Measurements from ENCODE around the gene PIEZO2.
"Not testable (repeated sequence)": the region's sequence is repeated elsewhere in the genome, so short reads cannot be mapped to it uniquely, and the experiment has no call there.

The PIEZO2 gene

DNA sequence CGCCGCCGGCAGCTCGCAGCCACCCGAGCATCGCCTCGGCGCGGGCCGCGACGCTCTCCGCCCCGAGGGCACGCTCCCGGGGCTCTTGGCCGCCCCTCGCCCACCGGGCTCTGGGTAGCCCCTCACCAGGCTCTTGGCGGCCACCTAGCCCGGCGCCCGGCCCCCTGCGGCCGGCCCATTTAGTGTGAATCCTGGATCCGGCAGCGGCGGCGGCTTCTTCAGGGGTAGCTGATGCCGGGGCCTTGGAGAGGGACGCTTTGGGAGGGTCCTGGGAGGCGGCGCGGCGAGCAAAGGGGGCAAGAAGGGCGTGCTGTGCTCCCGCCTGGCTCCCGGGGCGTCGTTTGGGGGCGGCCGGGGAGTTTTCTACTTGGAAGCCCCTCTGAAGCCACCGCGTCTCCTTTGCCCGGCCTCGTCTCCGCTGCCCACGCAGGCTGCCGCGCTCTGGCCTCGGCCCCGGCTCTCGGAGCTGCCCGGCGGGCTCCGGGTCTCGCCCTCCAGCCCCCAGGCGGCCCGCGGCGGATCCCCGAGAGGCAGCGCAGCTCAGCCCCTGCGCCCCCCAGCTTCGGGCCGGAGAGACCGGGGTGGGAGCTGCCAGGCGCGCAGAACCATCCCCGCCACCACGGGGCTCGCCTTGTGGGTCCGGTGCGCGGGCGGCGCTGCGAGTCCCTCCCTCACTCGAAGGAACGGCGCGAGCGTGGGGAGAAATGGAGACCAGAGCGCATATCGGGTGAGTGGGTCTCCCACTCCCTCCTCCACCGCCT is 509 bp downstream of the PIEZO2 start:
- no peak for FAIRE-seq

DNA sequence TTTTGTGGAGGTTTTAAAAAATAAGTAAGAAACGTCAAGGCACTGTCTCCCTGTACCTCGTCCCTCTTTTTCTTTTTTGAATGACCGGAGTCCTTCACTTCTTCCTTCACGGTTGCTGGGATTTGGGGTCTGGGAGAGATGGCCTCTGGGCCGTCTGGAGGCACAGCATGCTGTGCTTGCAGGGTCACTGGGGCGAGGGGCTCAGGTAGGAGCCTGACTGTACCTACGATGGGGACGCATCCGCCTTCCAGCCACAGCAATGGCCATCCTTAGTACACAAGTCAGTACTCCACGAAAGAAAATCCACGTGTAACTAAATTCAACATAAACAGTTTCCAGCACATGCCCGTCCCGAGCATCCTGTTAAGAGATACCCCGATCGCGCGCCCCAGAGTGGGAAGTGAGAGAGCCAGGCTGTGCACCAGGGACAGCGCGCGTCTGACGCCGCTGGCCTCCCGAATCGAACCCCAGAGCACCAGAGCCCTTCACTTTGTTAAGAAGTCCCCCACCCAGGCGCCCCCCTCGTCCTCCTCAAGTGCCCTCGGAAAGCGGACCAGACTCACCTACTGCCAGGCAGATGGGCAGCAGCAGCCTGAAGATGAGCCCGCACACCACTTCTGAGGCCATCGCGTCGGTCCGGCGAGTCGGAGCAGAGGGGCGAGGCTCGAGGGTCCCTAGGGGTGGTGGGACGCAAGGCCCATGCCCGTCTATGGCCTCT is 1.2 kb downstream of the PIEZO2 start:
- FAIRE-seq = no peak

DNA sequence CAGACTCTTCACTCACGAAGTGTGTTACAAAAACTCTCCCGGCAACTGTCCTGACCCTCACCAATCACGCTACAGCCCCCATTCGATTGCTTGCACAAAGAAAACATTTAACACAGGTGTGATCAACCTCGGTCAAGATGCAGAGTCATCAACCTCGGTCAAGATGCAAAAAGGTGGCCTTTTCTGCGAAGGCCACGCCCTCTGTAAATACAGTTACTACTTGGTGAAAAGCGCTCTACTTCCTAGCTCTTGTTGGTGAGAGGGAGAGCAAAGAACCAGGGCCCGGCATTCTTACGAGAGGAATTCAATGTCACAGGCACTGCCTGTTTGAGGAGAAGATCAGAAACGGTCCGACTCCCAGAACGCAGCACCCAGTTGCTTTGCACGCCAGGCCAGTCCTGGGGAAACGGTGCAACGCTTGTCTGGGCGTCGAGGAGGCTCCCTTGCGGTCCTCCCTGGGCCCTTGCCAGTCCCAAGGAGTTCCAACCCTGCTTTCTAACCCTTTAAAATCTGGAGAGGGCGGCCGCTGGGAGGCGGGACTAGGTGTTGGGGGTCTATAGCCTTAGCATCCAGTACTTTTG is 1.9 kb downstream of the PIEZO2 start:
- no peak for FAIRE-seq

DNA sequence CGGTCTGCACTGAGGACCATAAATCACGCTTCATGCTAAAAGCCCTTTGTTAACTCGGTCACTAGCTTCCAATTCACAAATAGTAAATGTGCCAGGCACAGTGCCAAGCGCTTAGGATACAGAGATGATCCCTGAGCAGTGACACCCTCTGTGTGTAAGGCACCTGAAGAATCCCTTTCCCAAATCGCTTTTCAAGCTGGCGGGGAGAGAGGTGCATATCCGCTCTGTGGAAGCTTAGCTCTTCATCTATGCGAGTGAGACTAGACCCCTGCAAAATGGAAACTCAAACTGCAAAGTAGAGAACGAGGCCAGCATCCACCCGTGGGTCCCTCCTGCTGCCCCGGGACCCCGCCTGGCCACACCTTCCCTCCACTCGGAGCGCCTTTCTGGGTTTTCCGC is 2.4 kb downstream of the PIEZO2 start:
- no peak for FAIRE-seq

DNA sequence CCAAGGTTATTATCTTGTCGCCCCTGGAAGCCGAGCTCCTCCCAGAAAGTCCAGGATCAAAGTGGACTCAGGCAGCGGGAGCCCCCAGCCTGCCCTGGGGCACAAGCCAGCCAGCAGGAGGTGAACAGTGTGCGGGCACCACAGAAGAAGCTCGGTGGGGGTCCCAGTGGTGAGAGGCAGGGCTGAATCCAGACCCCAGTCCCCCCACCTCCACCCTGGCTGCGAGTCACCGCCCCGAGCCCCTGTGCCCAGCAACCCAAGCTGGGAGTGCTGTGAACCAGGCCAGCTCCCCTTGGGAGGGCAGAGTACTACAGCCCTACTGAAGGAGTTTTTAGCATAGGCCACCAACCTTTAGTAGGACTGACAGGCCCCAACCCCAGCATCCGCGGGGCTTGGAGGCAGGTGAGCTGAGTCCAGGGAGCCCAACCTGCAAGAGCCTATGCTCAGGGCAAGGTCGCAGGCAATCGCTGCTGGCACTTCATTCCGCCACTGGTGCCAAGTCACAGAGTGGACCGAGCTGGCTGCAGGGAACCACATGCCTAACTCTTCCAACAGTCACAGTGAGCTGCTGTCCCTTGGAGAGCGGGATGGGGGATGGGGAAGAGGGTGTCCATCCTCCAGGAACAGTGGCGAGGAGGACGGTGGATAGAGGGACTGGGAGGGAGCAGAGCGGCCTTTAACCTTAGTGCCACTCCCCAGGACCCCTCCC is 3.0 kb downstream of the PIEZO2 start:
- FAIRE-seq = no peak

DNA sequence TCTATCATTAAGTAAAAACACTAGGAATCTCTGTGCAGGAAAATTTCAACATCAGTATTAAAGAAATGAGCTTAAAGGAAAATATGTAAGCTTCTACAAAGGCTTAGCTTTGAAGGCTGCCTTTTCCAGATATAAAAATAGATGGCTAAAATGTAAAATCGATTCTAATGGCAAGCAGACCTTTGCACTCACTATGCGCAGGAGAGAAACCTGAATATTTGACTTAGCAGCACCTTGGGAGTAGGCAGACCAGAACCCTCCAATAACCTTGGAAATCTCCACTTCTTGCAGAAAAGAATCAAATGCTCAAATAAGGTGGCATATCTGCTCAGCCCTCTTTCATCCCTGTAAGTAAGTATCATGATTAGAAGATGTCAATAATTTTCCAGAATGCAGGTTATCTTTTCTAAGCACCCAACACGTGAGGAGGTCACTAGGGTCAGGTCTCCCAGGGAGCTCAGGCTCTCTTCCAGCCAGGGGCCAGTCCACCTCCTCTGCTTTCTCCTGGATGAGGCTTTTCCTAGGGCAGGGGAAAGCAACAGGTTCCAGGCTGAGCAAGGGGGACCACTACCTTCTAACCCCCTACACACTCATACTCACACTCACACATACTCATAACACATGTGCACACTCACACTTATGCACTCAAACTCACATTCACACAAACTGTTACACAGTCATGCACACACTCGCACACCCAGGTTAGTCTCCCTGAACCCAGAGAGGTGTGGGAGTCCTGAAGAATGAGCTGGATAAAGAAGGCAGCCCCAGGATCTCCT is 3.8 kb downstream of the PIEZO2 start:
- no peak for FAIRE-seq

DNA sequence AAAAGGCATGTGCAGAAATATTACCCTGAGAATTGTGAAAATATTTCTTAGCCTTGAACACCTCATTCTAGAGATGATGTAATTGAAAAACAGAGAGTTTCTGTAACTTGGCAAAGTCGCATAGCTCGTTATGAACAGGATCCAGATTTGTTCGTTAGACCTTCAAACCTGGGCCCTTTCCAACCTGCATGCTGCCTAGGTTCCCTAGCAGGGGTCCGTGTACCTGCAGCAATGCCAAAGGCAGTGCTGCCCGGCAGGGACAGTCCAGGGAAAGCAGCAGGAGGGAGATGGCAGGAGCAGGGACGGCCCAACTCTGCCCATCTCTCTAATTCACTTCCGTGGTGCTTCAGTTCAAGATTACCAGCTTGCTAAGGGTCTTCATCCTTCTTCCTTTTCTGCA is 12.0 kb downstream of the PIEZO2 start:
- no peak for FAIRE-seq

DNA sequence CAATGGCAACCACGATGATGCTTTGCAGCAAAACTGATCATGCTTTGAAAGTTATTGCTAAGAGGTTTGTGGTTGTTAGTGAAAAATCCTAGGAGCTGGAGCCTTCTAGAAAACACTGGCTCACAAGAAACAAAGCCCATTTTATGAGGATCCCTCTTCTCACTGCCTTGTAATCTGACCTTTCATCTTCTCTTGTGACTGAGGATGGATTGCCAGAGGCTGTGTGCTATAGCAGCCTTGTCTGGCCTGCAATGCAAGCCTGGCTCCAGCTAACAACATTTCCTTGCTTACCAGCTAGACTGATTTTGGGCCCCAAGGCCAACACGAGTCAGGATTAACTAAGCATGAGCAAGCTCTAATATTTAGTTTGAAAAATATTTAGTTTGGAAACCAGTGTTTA is 13.1 kb downstream of the PIEZO2 start:
- FAIRE-seq = no peak

DNA sequence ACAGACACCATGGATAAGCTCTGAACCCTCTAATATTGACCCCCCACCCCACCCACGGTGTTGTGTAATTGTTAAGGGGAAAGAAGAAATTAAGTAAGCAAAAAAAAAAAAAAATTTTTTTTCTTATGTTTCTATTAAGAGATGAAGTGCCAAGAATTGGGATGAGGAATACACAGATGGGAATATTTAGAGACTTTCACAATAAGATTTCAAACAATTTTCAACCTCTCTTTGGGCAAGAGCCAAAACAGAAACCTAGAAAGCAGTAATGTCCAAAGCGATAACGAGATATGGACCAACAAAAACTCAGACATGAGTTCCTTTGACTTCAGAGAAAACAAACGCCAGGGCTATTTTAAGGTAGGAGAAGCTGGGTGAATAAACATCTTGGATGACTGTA is 14.4 kb downstream of the PIEZO2 start:
- no peak for FAIRE-seq

DNA sequence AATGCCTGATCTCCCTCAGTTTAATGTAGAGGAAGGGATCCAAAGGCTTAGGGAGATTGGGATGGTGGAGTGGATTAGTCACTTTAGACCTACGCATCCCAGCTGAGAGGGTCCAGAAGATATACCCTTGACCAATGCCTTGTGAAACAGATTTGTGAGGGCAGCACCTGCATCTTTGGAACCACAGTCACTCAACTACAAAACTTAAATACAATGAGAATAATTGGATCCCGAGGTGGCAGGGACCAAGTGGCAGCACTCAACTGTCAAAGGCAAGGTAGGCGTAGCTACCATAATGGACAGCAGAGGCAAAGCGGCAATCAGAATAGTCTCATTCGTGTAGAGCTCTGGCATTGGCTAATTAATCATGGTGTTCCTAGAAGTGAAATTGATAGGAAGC is 20.3 kb downstream of the PIEZO2 start:
- FAIRE-seq = not testable (repeated sequence)

DNA sequence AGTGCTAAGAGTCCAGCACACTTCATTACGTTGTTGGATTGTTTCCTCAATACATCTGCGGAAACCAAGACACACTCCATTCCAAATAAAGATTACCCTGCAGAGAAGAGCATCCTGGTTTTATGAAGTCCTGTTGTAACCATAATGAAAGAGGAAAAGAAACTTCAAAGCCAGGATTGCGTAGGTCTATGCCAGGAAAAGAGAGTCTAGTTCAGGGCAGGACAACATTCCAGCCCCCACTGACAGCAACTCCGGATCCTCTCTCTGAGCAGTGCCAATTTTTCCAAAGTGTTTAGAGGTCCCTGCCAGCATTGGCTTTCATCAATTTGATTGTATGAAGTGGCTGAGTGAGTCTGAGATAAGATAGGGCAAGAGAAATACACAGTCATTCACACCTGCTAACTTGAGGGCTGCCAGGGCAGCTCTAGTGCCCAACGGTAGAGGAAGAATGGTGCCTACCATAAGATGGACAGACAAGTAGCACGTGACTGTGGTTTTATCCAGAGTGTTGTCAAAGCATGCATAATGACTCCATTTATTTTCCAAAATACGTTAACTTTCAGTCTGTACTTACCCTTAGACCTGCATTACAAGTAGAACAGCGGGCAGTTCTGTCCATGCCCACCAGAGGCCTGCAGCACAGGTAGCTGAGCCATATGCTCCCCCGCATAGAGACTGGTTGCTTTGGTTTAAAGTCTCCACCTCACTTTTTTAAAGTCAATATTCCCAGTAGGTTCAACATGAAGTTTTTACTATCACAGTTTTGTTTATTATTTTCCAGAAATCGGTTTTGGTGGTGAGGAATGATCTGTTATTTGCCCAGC is 23.7 kb downstream of the PIEZO2 start:
- no peak for FAIRE-seq

DNA sequence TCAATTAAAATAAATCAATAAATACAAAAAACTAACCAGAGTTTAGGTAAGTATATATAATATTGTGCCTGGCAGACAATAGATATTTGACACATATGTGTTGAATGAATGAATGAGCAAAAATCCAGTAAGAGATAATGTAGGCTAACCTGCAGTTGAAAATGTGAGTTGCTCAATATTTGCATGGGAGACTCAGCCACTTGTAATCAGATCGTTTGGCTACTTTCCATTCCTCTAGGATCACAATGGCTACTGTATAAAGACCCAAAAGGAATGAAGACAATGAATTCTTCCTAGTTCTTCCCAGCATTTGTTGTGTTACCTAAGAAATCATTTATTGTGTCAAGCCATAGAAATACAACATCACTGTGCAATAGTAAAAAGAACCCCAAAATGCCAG is 25.3 kb downstream of the PIEZO2 start:
- no peak for FAIRE-seq

DNA sequence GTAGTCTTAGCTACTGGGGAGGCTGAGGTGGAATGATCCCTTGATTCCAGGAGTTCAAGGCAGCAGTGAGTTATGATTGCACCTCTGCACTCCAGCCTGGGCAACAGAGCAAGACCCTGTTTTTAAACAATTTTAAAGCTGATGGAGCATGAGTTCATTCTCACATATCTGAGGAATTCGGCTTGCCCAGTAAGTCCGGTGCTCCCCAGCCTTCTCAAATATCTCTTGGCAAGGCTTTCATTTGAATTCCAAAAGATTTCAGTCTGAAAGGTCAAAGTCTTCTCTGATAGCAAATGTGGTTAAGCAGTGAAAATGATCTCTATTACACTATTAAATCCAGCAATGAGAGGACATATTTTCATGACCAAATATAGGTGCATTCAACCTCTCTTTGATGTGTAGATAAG is 27.9 kb downstream of the PIEZO2 start:
- no peak for FAIRE-seq

DNA sequence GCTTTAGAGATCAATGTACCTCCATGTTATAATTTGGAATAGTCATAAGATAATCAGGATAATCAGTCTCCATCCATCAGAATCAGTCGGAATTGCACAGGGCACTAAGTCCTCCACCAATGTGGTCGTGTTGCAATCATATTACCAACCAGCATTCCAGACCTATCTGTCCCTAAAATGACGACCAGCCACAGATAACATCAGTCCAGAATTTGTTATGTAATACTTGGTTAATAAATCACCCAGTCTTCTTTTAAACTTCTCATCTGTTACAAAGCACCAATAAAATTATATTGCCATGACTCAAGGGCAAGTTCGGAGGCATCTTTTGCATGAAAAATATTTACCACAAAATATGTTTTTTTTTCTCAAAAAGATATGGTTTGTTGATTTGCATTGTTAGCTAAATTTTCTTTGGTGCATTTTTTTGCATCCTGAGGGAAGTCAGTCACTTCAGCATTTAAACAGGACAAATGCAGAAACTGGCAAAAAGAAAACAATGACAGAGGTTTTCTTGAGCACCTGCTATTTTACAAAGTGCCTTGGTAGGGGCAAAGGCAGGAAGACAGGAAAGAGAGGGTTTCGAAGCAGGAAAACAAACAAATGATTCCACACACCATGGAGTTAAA is 29.3 kb downstream of the PIEZO2 start:
- FAIRE-seq = no peak

DNA sequence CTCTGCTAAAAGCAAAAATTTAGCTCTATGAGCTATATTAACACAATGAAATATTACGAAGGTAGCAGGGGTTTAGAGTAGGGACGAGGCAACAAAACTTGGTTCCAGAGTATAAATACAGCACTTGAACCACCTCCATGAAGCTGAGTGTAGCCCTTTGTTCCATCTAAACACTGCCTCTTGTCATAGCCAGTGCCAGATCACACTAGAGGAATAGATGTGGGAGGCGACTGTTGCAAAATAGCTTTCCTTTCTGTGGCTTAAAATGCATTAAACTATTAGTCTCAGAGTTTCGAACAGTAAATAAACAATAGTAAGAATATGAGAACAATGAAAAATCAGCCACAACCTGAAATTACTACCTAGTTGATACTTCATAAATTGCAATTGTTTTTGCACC is 29.8 kb downstream of the PIEZO2 start:
- FAIRE-seq = no peak

DNA sequence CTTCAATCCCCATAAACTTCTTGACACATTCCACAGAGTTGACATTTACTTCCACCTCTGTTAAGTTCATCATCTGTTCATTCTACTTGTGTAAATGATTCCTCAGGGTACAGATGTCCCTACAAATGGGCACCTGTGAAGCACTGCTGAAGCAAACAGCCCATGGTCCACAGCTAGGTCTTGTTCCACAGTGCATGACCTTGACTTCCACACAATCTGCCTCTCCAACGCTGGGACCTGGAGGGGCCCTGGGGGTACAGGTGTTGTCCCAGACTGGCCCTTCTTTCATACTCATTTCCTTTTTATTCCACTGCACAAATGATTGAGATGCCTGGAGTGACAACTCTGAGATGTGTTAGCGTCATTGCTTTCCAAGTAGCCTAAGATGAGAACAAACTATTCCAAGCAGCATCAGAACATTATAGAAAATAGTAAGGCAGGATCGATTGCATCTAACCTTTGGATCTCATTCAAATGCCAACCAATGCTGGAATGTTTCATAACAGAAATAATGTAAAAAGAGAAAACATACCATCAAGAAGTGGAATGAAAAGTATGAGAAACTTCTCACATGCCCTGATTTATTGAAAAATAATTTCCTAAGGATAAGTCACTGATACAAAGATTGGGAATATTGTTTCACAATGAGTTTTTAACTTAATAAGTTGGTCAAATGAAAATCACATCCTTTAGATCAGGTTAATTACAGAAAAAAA is 31.2 kb downstream of the PIEZO2 start:
- FAIRE-seq = no peak

DNA sequence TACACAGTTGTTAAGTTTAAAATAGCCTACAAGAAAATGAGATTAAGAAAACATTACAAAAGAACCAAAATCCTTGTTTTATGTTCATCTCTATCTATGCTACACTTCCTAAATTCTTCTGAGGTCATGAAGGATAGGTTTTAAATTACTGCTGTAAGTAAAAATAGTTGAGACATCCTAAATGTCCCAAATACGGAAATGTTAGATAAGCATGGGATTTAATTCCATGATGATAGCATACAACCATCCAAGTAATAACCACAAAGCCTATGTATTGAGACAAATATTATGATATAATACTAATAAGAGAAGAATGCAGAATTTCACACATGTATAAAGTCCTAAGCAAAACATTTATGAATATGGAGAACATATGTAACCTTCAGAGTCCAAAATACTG is 34.1 kb downstream of the PIEZO2 start:
- FAIRE-seq = no peak

DNA sequence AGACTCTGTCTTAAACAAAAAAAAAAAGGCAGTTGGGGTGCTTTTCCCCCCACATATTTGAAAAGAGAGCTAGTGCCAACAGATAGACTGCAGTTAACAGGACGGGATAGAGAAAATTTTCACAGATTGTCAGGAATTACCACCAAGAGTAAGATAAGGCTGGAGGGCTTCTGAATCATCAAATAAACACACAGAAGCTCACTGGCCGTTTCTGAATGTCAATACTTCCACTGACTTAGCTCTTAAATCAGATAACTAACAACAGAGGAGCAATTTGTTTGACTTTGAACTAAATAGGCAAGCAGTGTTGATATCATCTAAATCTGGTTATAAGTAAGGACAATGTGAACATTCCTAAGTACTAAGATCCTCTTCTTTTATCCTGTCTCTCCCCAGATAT is 34.7 kb downstream of the PIEZO2 start:
- FAIRE-seq = no peak

DNA sequence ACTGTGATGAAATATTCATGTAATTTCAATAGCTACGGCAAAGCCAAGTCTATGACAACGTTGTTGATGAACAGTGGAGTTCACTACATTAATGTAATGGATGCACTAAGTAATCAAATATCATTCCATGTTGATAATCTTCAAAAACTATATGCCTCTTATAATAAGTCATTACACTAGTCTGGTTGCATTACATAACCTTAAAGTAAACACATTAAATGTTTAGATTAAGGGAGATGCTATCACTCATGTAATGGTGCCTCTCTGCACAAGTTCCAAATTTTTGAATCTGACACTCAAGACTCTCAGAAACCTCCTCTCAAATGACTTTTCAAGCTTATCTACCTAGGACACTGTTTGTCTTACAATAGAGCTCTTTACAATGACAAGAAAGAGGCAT is 35.4 kb downstream of the PIEZO2 start:
- no peak for FAIRE-seq

DNA sequence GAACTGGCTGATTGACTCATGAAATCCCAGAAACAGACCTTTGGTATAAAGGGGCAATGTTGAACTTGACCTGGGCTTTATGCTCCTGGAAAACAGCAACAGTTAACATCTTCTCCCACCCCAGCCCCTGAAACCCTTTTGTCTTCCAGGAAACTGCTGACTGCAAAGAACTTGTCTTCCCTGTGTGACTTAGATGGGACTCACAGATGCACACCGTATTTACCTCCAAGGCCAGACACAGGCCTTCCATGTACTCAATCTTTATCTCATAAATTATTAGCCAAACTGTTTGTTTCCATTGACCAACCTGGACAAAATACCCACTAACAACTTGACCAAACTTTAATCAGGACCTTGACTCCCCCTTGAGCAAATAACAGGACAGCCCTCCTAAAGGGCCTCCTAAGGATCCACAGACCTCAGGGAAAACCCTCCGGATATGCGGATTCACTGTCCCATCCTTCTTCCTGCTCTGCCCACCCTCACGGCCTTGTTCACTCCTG is 36.3 kb downstream of the PIEZO2 start:
- no peak for FAIRE-seq

DNA sequence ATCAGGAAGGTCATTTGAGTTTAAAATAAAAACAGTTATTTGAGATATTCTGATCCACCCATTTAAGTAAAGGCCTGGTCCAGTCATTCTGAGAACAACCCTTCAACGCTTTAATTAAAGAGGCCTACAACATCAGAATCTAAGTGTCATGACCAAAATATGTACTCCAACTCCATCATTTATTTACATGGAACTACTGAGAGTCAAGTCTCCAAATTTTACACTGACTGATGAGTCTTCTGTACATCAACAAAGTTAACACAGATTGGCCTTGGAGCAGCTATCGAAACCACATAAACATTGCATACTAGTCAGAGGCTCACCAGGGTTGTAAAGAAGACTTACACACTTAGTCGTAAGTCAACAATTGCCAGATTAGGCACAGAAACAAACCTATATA is 37.1 kb downstream of the PIEZO2 start:
- FAIRE-seq = no peak

Data from G401.6 (cell line).